ENCODE data around the gene CDH23.

The CDH23 gene

GRCh38 chr10:71782221-71782916 lies 385.6 kb downstream of the CDH23 start:
- intact Hi-C loops (cut with DNase I): no loop called here
- DNase-seq: peak in 2 of 10 donors; percentile 25 to 27

- intact Hi-C loops (cut with DNase I): no loop called here
- DNase-seq: peak in 2 of 10 donors; percentile 36 to 50
These were observed 386.3 kb downstream of the CDH23 start for GRCh38 chr10:71782917-71783490.

- intact Hi-C loops (cut with DNase I): no loop called here
- peak in 3 of 10 donors; percentile 16 to 81 (median 45) for DNase-seq
These were observed 387.4 kb downstream of the CDH23 start for GRCh38 chr10:71783917-71784678.

GRCh38 chr10:71784679-71785272 lies 388.1 kb downstream of the CDH23 start:
- intact Hi-C loops (cut with DNase I): no loop called here
- peak in 3 of 10 donors; percentile 47 to 67 (median 65) for DNase-seq

- DNase-seq: peak in 1 of 10 donors; percentile 57
- intact Hi-C loops (cut with DNase I): no loop called here
These were observed 392.2 kb downstream of the CDH23 start for GRCh38 chr10:71788954-71789353.

GRCh38 chr10:71789871-71790270 lies 393.2 kb downstream of the CDH23 start:
- DNase-seq: peak in 1 of 10 donors; percentile 59
- intact Hi-C loops (cut with DNase I): no loop called here

GRCh38 chr10:71790749-71791440 lies 394.2 kb downstream of the CDH23 start:
- DNase-seq: peak in 1 of 10 donors; percentile 75
- intact Hi-C loops (cut with DNase I): no loop called here

- intact Hi-C loops (cut with DNase I): no loop called here
- peak in 1 of 10 donors; percentile 14 for DNase-seq
These were observed 398.5 kb downstream of the CDH23 start for GRCh38 chr10:71795248-71795647.

- intact Hi-C loops (cut with DNase I): no loop called here
- DNase-seq: peak in 2 of 10 donors; percentile 37 to 57
These were observed 400.2 kb downstream of the CDH23 start for GRCh38 chr10:71796749-71797405.

- DNase-seq: peak in 2 of 10 donors; percentile 70 to 78
- intact Hi-C loops (cut with DNase I): no loop called here
These were observed 401.0 kb downstream of the CDH23 start for GRCh38 chr10:71797533-71798307.

- peak in 2 of 10 donors; percentile 39 to 70 for DNase-seq
- intact Hi-C loops (cut with DNase I): no loop called here
These were observed 401.5 kb downstream of the CDH23 start for GRCh38 chr10:71798308-71798624.

- DNase-seq: peak in 3 of 10 donors; percentile 48 to 75 (median 58)
- intact Hi-C loops (cut with DNase I): no loop called here
These were observed 402.4 kb downstream of the CDH23 start for GRCh38 chr10:71799112-71799511.

- DNase-seq: peak in 3 of 10 donors; percentile 27 to 59 (median 29)
These were observed 403.1 kb downstream of the CDH23 start for GRCh38 chr10:71799608-71800453.

GRCh38 chr10:71801361-71801760 lies 404.6 kb downstream of the CDH23 start:
- intact Hi-C loops (cut with DNase I): no loop called here
- DNase-seq: peak in 2 of 10 donors; percentile 16 to 60

More at GRCh38 chr10:71799608-71800453, 403.1 kb downstream of the CDH23 start:
- intact Hi-C loops (cut with DNase I): no loop called here

GRCh38 chr10:71802235-71802634 lies 405.5 kb downstream of the CDH23 start:
- intact Hi-C loops (cut with DNase I): no loop called here
- peak in 3 of 10 donors; percentile 15 to 59 (median 55) for DNase-seq

GRCh38 chr10:71802715-71803488 lies 406.2 kb downstream of the CDH23 start:
- intact Hi-C loops (cut with DNase I): no loop called here
- DNase-seq: peak in 3 of 10 donors; percentile 55 to 69 (median 66)

GRCh38 chr10:71804077-71804476 lies 407.4 kb downstream of the CDH23 start:
- intact Hi-C loops (cut with DNase I): no loop called here
- peak in 1 of 10 donors; percentile 9 for DNase-seq
